GM06990 (cell line): ENCODE measurements around the gene CDK7.

Source experiments
- DNase-seq: peaks from one replicate; pipeline ENCODE4 v3.0.0-alpha.2; 2011; ENCODE audit not compliant: insufficient read length; ENCODE audit errors: extremely low read depth
- H3K27me3 ChIP-seq: replicated peaks from 2 replicates; pipeline ENCODE4 v1.6.0; 2011; ENCODE audit warnings: low read length; ENCODE audit not compliant: control insufficient read depth, insufficient read depth
- H3K36me3 ChIP-seq: 2 replicates; pipeline ENCODE4 v1.5.1; 2011; ENCODE audit warnings: low read length; ENCODE audit not compliant: control insufficient read depth, insufficient read depth
- H3K4me3 ChIP-seq: replicated peaks from 2 replicates; pipeline ENCODE4 v1.5.1; 2011; ENCODE audit warnings: low read depth, mild to moderate bottlenecking, control low read depth, low read length
- TF ChIP-seq, protein P1 (sequence below): IDR thresholded peaks from 2 replicates; pipeline ENCODE4 v1.5.1; 2011; ENCODE audit warnings: low read length, control low read depth, mild to moderate bottlenecking, inconsistent platforms; ENCODE audit not compliant: insufficient read depth, poor library complexity, severe bottlenecking

The CDK7 gene

DNA sequence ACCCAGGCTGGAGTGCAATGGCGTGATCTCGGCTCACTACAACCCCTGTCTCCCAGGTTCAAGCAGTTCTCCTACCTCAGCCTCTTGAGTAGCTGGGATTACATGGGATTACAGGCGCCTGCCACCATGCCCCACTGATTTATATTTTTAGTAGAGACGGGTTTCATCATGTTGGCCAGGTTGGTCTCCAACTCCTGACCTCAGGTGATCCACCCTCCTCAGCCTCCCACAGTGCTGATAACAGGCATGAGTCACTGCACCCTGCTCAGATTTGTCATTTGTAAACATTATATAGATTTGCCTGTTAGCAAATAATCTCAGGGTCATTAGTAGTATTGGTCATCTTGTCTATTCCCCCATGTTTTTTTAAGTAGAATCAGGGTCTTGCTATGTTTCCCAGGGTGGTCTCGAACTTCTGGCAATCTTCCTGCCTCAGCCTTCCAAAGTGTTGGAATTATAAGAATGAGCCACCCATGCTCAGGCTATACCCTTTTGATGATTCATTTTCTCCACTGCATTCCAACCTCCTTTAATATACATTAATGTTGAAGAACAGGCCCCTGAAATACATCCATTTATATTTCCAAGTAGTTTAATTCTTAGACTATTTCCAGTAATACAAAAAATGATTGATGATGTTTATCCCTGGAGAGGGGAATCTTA is 28.0 kb upstream of the CDK7 start:
- H3K4me3 ChIP-seq = no peak overlapping the region
- no peaks in the 10 kb centered on the region for H3K36me3 ChIP-seq
- DNase-seq = no peak
- TF ChIP-seq, protein P1, sequence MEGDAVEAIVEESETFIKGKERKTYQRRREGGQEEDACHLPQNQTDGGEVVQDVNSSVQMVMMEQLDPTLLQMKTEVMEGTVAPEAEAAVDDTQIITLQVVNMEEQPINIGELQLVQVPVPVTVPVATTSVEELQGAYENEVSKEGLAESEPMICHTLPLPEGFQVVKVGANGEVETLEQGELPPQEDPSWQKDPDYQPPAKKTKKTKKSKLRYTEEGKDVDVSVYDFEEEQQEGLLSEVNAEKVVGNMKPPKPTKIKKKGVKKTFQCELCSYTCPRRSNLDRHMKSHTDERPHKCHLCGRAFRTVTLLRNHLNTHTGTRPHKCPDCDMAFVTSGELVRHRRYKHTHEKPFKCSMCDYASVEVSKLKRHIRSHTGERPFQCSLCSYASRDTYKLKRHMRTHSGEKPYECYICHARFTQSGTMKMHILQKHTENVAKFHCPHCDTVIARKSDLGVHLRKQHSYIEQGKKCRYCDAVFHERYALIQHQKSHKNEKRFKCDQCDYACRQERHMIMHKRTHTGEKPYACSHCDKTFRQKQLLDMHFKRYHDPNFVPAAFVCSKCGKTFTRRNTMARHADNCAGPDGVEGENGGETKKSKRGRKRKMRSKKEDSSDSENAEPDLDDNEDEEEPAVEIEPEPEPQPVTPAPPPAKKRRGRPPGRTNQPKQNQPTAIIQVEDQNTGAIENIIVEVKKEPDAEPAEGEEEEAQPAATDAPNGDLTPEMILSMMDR = no peak
- H3K27me3 ChIP-seq = no peaks in the 10 kb centered on the region

DNA sequence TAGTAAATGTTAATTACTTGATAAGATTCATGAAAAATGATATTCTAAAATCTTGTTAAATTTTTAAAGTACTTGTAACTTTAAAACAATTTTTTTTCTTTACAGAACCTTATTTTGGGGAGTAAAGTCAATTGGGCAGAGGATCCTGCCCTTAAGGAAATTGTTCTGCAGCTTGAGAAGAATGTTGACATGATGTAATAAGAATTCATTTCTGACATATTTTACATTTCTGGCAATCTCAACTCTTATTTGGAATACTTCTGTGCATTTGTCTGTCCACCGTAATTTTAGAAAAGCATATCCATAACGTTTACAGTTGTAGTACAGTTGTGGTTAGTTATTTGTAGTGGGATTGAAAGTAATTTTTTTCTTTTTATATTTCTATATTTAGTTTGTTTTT is 25.1 kb upstream of the CDK7 start:
- H3K4me3 ChIP-seq = no peak overlapping the region
- TF ChIP-seq, protein P1 = no peak
- H3K27me3 ChIP-seq = no peaks in the 10 kb centered on the region
- H3K36me3 ChIP-seq = no peaks in the 10 kb centered on the region
- no peak for DNase-seq

DNA sequence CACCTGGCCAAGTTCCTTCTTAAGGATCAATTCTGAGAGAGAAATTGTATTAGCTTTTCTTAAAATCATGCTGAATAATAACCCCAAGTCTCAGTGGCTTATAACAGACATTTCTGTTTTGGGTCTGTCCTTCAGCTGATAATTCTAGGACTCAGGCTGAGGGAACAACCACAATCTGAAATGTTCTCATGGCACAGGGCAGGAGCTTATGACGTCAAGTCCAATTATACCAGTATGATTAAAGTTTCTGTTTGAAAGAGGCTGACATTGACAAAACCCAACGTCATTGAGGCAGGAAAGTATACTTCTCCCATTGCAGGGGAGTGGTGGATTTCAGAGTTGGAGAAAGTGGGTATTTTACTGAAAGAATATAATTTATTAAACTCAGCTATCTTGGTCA is 23.5 kb upstream of the CDK7 start:
- TF ChIP-seq, protein P1 = no peak
- no peak overlapping the region for H3K4me3 ChIP-seq
- H3K27me3 ChIP-seq = no peaks in the 10 kb centered on the region
- DNase-seq = no peak
- no peaks in the 10 kb centered on the region for H3K36me3 ChIP-seq

DNA sequence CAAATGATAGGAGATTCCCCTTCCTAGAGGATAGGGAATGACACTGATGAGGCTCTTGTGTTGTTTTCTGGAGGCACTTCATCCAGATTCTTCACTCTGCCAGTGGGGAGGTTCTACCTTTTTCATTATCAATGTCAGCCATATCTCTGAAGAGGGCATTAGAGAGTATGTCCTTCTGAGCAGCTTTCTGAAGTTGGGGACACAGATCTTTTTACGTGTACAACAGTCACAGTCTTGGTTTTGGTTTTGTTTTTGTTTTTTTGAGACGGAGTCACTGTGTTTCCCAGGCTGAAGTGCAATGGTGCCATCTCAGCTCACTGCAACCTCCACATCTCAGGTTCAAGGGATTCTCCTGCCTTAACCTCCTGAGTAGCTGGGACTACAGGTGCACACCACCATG is 22.7 kb upstream of the CDK7 start:
- Histone ChIP-seq H3K27me3 (no peaks in the 10 kb centered on the region), H3K36me3 (no peaks in the 10 kb centered on the region), H3K4me3 (no peak overlapping the region)
- TF ChIP-seq, protein P1 = no peak
- DNase-seq = no peak

DNA sequence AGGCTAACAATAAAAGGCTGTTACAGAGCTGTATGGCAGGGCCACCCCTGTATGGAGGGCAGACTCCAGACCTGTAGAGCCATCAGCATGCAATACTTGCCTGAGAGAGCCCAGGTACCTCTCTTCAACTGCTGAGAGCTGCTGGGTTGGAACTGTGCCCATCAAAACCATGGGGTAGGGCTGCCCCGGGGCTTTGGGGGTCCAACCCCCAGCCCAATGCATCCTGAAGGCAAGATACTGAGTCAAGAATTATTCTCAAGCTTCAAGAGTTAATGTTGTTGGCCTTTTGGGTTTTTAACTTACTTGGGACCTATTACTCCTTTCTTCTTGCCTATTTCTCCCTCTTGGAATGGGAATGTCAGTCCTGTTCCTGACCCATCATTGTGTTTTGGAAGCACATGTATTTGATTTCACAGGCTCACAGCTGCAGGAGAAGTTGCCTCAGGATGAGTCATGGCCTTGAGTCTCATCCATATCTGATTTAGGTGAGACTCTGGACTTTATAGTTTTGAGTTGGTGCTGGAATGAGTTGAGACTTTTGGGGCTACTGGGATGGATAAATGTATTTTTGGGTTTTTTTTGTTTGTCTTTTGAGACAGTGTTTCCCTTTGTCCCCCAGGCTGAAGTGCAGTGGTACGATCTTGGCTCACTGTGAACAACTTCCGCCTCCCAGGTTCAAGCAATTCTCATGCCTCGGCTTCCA is 21.0 kb upstream of the CDK7 start:
- no peak for DNase-seq
- no peak overlapping the region for H3K4me3 ChIP-seq
- TF ChIP-seq, protein P1 = no peak
- H3K36me3 ChIP-seq = no peaks in the 10 kb centered on the region
- H3K27me3 ChIP-seq = no peaks in the 10 kb centered on the region
